ENCODE data around the gene RFX7.

The RFX7 gene

DNA sequence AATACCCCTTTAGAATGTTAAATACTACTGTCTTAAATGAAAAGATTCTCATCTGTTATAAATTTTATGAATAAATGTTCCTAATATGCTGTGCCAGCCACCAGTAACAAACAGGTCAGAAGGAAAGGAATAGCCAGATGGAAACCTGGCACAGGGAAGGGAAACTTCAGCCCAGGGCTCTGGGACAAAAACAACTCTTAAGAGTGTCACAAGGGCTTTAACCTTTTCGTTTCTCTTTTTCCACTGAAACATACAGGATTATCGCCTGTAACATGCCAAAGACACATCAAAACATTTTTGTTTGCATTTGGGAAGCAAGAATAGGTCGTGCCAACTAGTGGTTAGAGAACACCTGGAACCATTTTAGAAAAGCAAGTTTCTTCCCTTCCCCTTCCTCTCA lies 141.2 kb downstream of the RFX7 start:
- DNase-seq, result no peak

DNA sequence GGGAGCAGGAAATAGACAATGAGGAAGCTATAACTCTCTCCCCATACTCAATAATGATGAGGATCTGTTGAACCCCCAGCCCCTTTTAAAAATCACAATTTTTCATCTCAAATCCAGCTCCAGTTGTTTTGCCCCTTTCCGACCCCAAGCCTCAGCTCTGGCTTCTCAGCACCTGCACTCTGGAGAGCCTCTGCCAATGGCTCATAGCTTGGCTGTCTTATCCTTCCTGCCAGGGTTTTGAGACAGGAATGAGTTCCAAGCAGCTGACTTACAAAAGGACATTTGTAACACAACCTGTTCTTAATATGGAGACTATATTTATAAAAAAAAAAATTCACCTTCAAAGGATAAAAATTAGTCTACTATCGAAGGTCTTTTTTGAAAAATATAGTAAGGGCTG lies 144.4 kb downstream of the RFX7 start:
- no peak for DNase-seq

DNA sequence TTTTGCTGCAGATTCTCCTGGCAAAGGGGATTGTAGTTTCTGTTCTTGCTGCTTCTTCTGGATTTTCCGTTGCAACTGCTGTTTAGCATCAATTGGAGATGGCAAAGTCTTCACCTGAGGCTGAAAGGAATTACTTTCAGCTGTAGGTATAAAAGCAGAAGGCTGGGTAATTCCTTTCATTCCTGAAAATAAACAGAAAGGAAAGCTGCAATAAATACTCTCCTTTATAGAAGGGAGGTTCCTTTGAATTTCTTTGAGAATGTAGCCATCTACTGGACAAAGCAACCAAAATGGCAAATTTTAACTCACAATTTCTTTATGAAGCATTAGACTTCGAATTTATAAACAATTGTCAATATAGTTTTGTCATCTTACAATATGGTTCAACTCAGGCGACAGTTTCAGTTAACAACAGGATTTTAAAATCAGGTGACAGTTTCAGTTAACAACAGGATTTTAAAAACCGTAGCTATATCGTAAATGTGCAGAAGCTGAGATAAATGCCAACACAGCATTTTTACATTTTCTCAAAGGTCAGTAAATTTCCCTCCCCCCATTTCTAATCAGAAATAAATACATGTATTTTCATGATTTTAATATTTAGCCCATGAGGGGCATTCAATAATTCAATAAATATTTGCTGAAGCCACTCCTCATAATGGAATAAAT lies 145.3 kb downstream of the RFX7 start:
- DNase-seq, result no peak

DNA sequence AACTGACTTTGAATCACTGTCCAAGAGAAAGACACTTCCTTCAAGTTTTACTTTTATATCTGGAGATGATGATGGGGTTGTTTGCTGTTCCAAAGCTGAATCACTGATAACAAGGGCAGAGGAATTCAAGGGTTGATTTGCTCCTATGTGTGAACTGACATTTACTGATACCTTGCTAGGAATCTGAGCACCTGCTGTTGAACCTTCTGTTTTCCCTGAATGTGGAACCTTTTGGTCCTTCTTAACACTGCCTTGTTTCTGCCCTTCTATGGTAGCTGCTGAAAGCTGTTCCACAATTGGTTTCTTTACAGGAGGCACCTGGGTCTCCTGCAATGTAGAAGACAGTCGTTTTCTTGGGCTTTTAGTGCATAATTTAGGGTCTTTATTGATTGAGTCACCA lies 148.3 kb downstream of the RFX7 start:
- DNase-seq, result no peak

DNA sequence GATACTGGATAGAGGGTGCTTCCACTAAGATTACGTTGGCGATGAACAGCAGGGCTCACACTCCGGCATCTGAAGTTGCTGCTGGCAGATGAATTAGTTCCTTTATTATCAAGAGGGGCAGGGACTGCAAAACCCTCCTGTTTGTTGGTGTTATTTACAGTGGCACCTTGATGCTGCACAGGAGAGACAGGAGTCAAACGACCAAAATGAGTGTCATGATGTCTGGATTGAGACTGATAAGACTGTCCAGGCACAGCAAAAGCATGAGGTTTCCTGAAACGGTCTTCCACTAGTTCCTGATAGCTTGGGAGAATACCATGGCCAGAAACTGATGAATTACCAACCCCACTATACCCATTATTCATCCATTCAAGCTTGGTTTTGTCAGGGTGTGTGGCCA lies 149.5 kb downstream of the RFX7 start:
- DNase-seq, result no peak

DNA sequence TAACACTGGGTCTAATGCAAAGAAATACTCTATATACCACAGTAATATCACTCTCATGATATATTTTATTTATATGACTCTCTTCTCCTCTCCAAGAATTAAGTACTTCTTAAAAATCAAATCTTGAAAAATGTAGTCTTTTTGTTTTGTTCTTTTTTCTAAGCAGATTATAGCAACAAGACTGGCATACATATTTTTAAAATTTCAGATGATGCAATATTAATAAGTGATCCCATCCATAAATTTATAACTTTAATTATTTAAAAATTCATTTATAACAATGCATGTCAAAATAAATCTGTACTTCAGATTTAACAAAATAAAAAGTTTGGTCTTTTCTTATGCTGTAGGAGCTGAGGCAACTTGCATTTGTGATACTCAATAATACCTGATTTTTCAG lies 155.3 kb downstream of the RFX7 start:
- DNase-seq, result no peak

DNA sequence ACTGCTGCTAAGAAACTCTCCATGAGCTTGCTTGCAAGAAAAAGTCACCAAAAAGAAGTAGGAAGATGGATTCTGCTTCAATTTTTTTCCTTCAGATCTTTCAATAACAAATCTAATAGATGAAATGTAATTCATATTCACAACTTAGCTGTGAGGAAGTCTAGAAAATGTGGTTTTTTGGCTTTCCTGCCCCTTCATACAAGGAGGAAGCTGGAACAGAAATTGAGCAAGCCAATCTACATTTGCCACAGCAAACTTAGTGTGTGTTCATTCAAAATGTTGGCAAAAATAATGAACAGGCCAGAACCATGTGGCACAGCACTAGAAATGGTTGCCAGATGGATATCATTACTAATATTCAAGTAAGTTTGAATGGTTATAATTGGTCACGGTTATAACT lies 157.1 kb downstream of the RFX7 start:
- DNase-seq, result no peak

DNA sequence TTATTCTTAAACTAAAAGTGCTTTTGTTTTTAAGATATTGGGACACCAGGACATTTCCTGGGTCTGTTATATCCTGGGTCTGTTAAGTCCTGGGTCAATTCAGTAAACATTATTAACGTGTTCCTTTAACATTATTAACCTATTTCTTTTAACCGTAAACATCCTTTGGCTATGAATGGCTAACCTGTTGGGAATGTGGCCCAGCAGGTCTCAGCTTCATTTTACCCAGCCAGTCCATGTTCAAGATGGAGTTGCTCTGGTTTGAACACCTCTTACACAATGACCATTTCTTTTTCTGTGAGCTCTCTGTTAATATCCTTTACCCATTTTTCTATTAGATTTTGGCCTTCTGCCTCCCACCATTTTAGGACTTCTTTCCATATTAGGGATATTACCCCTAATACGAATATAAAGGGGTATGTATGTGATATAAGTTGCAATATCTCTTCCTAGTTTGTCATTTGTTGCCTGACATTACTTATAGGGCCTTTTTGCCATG lies 161.4 kb downstream of the RFX7 start:
- DNase-seq, result no peak

DNA sequence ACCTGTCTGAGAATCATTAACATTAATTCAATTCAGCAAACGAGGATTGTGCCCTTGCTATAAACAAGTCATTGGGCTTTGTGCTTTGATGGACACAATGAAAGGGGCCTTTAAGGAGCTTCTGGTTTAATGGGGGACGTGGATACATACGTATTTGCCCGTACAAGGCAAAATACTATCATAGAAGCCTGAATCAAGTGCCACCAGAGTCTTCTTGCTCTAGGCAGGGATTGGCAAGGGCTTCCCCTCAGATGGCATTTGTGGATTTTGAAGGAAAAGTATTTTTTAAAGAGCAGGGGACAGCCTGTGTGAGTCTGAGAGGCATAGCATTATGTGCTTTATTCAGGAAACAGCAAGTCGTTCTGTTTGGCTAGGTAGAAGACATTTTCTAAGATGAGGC lies 166.6 kb downstream of the RFX7 start:
- no peak for DNase-seq

DNA sequence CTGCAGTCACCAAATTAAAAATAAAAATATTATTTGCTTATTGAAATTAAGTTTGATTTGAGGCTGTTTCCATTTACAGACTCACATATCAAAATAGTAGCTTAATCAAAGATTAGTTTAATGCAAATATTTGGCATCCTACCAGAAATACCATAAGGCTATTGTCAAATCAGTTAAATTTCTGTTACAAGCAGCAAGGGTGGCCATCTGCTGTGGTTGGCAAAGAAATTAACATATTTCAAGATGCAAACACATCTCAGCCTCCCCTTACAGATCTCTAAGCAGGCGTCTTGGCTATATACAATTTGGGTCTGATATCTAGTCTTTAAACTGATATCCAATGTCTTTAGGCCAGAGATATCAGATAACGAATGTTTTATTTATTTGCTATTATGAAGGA lies 167.0 kb downstream of the RFX7 start:
- DNase-seq, result no peak

DNA sequence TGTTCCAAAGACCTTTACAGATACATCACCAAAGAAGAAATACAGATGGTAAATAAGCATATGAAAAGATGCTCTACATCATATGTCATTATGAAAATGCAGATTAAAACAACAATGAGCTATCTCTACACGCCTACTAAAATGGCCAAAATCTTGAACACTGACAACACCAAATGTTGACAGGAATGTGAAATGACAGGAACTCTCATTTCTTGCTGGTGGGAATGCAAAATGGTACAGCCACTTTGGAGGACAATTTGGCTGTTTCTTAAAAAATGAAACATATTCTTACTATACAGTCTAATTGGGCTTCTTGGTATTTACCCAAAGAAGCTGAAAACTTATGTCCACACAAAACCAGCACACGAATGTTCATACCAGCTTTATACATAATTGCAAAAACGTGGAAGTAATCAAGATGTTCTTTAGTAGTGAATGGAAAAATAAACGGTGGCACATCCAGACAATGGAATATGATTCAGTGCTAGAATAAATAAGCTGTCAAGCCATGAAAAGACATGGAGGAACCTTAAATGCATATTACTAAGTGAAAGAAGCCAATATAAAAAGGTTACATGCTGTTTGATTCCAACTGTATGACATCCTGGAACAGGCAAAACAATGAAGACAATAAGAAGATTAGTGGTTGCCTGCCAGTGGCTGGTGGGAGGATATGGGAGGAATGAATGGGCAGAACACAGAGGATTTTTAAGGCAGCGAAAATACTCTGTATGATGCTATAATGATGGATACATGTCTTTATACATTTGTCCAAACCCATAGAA lies 169.0 kb downstream of the RFX7 start:
- no peak for DNase-seq

DNA sequence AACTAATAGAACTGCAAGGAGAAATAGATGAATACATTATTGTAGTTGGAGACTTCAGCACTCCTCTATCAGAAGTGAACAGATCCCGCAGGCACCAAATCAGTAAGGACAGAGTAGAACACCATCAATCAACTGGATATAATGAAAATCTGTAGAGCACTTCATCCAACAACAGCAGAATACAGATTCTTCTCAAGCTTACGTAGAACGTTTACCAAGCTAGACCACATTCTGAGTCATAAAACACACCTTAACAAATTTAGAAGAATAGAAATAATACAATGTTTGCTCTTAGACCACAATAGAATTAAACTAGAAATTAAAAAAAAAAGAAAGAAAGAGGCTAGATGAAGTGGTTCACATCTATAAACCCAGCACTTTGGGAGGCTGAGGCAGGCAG lies 179.5 kb downstream of the RFX7 start:
- no peak for DNase-seq

DNA sequence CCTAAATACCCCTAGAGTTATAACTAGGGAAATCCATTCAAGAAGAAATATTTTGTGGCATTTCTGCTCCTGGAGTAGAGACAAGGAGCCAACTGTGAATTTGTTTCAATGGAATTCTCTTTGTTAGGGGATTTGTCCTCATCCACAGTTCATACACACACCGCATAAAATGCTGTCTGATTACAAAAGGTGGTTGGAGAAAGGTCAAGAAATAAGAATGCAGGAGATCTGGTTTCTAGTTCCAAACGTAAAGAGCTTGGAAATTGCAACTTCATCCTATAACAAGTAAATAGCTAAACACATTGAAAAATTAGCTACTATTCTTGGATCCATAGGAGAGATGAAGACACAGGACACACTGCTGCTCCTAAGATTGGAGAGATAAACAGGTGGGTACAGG lies 184.0 kb downstream of the RFX7 start:
- DNase-seq, result no peak

DNA sequence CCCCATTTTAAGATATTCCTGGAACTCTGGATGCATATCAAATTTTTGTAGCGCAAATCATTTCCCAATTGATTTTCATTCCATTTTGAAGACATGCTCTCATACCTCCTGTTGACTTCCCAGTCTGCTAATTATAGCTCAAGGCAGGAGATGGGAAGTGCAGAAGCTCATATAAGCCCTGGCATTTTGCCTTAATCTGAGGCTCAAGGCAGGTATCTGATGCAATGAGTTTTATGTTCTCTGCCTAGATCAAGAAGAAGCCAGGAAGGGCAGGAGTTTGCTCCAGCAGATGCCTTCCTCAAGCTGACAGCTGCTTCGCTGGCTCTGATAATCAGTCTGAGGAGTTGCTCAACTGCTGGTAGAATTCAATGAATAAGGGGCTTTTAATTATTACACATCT lies 184.7 kb downstream of the RFX7 start:
- no peak for DNase-seq

DNA sequence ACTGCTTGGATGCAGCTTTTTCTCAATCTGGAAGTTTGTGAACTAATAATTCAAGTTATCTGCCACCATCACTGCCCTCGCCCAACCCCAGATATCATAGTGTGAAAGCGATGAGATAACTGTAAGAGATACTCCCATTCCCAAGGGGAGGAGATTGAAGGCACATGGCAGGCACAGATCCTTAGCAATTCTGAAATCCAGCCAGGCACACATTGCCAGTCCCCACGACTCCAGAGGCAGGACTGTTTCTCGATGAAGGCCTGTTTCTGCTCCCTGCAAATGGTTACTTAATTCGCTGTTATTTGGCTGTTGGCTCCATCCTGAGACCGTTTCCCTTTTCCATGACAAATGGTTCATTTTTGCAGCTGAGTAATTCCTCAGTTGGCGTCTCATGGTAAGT lies 187.1 kb downstream of the RFX7 start:
- no peak for DNase-seq

DNA sequence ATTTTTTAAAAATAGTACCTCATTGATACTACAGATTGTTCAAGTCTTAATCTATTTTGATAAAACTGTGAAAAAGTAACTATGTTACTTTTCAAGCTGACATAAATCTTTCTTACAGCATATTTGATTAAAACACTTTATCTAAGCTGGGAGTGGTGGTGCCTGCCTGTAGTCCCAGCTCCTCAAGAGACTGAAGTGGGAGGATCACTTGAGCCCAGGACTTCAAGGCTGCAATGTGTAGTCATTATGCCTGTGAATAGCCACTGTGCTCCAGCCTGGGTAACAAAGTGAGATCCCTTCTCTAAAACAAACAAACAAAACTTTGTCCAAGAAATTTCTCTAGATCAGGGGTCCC lies 190.7 kb downstream of the RFX7 start:
- no peak for DNase-seq

DNA sequence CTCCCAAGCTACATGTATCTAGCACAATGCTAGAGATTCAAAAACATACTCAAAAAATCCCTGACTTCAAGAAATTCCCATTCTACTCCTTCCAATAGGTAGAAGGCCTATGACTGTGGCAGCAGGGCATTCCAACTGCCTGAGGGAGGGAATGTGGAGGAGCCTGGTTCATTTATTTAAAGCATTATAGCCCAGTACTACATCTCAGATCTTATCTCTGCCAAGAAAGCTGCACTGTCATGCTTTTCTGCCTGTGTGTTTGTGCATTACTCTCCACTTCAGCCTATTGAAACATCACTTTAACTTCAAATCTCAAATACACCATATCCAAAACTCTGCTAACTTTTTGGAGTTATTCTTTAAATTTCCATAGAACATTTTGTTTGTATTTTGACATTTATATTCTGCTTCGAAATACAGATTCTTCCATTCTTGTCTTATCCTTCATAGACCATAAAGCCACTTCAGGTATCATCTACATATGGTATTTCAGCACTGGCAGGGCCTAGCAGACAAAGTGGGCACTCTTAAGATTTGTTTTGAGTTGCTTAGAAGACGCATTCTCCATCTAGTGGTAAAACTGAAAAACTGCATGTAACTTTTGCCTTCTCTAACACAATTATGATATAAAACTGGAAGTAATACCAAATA lies 191.2 kb downstream of the RFX7 start:
- DNase-seq, result no peak

DNA sequence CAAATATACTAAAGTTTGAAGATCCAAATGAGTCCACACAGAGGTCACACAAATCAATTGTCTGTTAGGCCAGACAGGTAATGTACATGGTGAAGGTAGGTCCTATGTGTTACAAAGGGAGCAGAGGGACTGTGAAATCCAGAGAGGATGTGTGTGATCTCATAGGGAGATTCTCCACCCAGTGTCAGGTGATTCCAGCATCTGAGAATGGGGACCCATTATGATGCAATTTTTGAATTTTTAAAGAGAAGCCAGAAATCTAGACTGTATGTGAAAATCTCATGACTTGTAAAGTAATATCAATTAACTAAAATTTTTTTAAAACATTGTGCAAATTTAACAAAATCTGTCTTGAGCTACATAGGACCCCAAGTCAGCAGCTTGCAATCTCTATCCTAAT lies 192.0 kb downstream of the RFX7 start:
- no peak for DNase-seq

DNA sequence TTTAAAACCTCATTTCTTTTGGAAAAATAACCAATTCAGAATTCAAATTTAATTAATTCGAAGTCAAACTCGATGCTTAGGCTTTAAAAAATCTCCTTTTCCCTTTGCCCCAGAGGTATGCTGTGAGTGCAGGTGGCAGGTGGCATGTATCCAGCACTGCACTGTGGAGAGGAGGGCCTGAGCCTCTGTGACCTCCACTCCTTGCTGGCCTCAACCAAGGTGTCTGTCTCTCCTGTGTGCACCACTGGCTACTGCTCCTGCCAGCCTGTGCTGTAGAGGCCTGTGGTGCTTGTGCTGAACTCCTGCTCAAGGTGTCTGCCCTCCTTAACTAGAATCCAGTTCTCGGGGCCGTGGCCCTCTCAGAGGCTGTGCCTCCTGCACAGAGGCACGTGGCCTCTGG lies 194.1 kb downstream of the RFX7 start:
- no peak for DNase-seq

DNA sequence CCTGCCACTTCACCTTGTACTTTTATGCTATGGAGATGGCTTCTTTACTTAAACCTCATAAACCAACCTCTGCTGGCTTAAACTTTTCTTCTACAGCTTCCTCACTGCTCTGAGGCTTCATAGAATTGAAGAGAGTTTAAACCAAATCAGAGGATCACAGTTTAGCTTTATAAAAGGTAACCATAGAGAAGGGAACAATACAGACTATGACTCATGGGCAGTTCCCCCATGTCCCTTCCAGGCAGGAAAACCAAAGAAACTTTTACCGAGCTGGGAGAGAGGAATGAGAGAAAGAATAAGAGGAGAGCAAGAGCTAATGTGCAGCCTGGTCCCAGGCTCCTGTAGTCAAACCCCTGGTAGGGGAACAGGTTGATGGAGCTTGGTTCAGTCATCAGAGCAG lies 196.3 kb downstream of the RFX7 start:
- DNase-seq, result no peak

DNA sequence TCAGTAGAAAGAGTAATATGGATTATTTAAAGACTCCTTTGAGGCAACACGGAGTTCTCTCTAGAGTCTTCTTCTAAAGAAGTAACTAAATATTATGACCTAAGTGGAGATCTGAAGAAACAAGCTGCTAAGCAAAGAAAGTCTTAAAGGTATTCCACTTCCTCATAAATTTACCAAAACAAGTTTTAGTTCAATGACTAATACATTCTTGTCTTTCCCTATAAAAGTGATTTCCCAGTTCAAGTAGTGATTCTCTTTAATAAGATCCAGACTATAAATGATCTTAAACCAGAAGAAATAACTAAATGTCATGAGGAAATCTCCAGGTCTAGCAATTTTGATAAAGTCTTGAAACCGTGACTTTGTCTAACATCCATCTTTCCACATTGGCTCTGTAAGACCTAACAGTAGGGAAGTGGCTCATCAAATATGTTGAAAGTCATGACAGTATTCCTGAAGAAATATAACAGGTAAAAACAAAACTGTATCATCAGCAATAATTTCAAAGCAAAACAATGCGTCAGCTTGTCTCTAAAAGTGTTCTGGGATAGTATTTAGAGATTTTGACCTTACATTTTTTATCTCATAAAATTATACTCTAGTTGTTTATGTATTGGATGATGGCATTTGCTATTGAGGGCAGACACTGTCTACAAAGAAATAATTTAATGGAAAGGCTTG lies 198.5 kb downstream of the RFX7 start:
- no peak for DNase-seq

DNA sequence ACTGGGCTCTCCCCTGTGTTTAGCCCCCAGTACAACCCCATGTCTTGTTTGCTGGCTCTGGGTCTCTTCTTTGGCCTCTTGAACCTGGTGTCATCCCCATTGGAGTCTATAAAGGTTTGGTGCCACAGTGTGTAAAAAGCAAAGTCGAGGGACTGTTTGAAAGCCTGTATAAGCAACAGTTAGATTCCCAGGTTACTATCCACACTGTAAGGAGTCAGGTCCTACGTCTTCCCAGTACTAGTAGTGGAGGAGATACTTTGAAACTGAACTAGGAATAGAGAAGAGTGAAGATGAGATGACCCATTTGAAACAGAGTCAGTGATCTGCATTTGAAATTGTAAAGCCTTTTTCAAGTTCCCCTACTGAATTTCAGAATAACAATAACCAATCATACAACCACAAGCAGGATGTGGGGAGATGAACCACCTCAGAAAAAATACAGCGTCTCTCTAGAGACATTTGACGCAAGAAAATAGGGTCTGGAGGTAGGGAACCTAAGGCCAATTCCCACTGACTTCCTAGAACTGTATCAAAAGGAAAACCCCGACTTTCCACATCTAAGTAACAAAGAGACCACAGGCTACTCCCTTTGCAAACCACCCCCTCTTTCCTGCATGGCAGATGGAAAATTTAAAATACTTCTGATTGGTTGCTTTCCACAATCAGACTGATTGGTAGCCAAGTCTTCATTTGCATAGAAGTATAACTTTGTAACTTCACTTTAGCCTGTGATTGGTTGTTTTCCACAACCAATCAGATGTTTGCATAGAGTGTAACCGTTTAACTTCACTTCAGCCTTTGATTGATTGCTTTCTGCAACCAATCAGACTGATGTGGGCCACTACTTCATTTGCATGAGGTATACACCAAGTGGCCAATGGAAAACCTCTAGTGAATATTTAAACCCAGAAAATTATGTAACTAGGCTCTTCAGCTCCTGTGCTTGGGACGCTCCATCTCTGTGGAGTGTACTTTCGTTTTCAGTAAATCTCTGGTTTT lies 200.4 kb downstream of the RFX7 start:
- no peak for DNase-seq
